Neural cell (in vitro differentiated cells): ENCODE data around the gene P2RX4. TPM values are rescaled to one million over a fixed set of nuclear protein-coding genes. Genes with fewer than 3 reads are reported as not detected.
"Not testable (repeated sequence)": the region's sequence is repeated elsewhere in the genome, so short reads cannot be mapped to it uniquely, and the experiment has no call there.

Experiments
- H2AFZ ChIP-seq: fragments of 200-600, 300-800 bp; sonication (generic), shearing (Covaris generic); 2 replicates; pipeline ENCODE4 v1.6.0; 2014; ENCODE audit warnings: low read depth, mild to moderate bottlenecking, antibody characterized with exemption, low read length, moderate library complexity
- H3F3A ChIP-seq: fragments of 200-600 bp; shearing (Covaris generic); 2 replicates; pipeline ENCODE4 v1.6.1; 2016; ENCODE audit warnings: mild to moderate bottlenecking, moderate library complexity, mixed read lengths, antibody characterized with exemption, low read length; ENCODE audit not compliant: insufficient read depth, poor library complexity, severe bottlenecking
- H3K27ac ChIP-seq: fragments of 200-600, 300-800 bp; sonication (generic), shearing (Covaris generic); 2 replicates; pipeline ENCODE4 v1.5.1; 2014; ENCODE audit warnings: mild to moderate bottlenecking, low read length, moderate library complexity
- H3K27me3 ChIP-seq: fragments of 300-800, 200-600 bp; sonication (generic), shearing (Covaris generic); 2 replicates; pipeline ENCODE4 v1.6.0; 2014; ENCODE audit warnings: mild to moderate bottlenecking, low read depth, low read length, moderate library complexity; ENCODE audit not compliant: insufficient read depth
- H3K36me3 ChIP-seq: fragments of 300-800, 200-600 bp; sonication (generic), shearing (Covaris generic); 2 replicates; pipeline ENCODE4 v1.5.1; 2014; ENCODE audit warnings: mild to moderate bottlenecking, antibody characterized with exemption, low read length, moderate library complexity; ENCODE audit not compliant: insufficient read depth
- H3K4me2 ChIP-seq: fragments of 300-800, 200-600 bp; sonication (generic), shearing (Covaris generic); 2 replicates; pipeline ENCODE4 v1.6.0; 2014; ENCODE audit warnings: mild to moderate bottlenecking, low read length
- H3K4me3 ChIP-seq: fragments of 300-800, 200-600 bp; sonication (generic), shearing (Covaris generic); 2 replicates; pipeline ENCODE4 v1.5.1; 2014; ENCODE audit warnings: mild to moderate bottlenecking, low read length, moderate library complexity
- H3K79me2 ChIP-seq: fragments of 200-600 bp; shearing (Covaris generic); replicated peaks from 2 replicates; pipeline ENCODE4 v1.6.0; 2014; ENCODE audit warnings: mild to moderate bottlenecking, low read length, moderate library complexity; ENCODE audit not compliant: insufficient read depth
- H3K9ac ChIP-seq: fragments of 300-800, 200-600 bp; sonication (generic), shearing (Covaris generic); 2 replicates; pipeline ENCODE4 v1.6.1; 2016; ENCODE audit warnings: mild to moderate bottlenecking, low read length, mixed read lengths
- H3K9me2 ChIP-seq: fragments of 200-600 bp; shearing (Covaris generic); 2 replicates; pipeline ENCODE4 v1.6.1; 2016; ENCODE audit warnings: mild to moderate bottlenecking, low read length, mixed read lengths; ENCODE audit not compliant: insufficient read depth
- H3K9me3 ChIP-seq: fragments of 200-600, 300-800 bp; sonication (generic), shearing (Covaris generic); 2 replicates; pipeline ENCODE4 v1.6.1; 2016; ENCODE audit warnings: mild to moderate bottlenecking, mixed run types, low read length, moderate library complexity, mixed read lengths
- H4K20me1 ChIP-seq: fragments of 200-600 bp; shearing (Covaris generic); 2 replicates; pipeline ENCODE4 v1.6.1; 2016; ENCODE audit warnings: mild to moderate bottlenecking, mixed run types; ENCODE audit not compliant: insufficient read depth
- CTCF ChIP-seq: fragments of 450-650 bp; IDR thresholded peaks from 2 replicates; pipeline ENCODE4 v1.5.1; 2014; ENCODE audit warnings: antibody characterized with exemption, mild to moderate bottlenecking, moderate library complexity; ENCODE audit not compliant: poor library complexity, severe bottlenecking
- EP300 ChIP-seq: fragments of 450-650 bp; conservative IDR thresholded peaks from 2 replicates; pipeline ENCODE4 v1.6.1; 2014; ENCODE audit warnings: antibody characterized with exemption, mild to moderate bottlenecking, moderate library complexity; ENCODE audit not compliant: poor library complexity, severe bottlenecking
- EZH2 ChIP-seq: fragments of 200-600, 300-800 bp; shearing (Covaris generic), sonication (generic); IDR thresholded peaks from 2 replicates; pipeline ENCODE4 v1.6.1; 2014; ENCODE audit warnings: antibody characterized with exemption, low read length, borderline replicate concordance, mild to moderate bottlenecking; ENCODE audit not compliant: insufficient read depth, poor library complexity, severe bottlenecking
- MXI1 ChIP-seq: fragments of 450-650 bp; conservative IDR thresholded peaks from 2 replicates; pipeline ENCODE4 v1.6.1; 2014; ENCODE audit warnings: antibody characterized with exemption, mild to moderate bottlenecking; ENCODE audit not compliant: poor library complexity, severe bottlenecking
- POLR2AphosphoS5 ChIP-seq: IDR thresholded peaks from 2 replicates; pipeline ENCODE4 v1.6.1; 2012
- RAD21 ChIP-seq: fragments of 450-650 bp; conservative IDR thresholded peaks from 2 replicates; pipeline ENCODE4 v1.6.1; 2014; ENCODE audit warnings: antibody characterized with exemption, mild to moderate bottlenecking, moderate library complexity
- REST ChIP-seq: IDR thresholded peaks from 2 replicates; pipeline ENCODE4 v1.6.1; 2012; ENCODE audit warnings: borderline replicate concordance
- SMC3 ChIP-seq: fragments of 450-650 bp; conservative IDR thresholded peaks from 2 replicates; pipeline ENCODE4 v1.6.1; 2014; ENCODE audit warnings: antibody characterized with exemption, mild to moderate bottlenecking, moderate library complexity; ENCODE audit not compliant: poor library complexity
- TAF1 ChIP-seq: IDR thresholded peaks from 2 replicates; pipeline ENCODE4 v1.6.1; 2012; ENCODE audit warnings: low read depth
- polyA plus RNA-seq: library from polyadenylated mRNA; depleted of rRNA; stranded (reverse); fragments of >200 nt; gene quantifications from 2 replicates; pipeline ENCODE4 v1.2.3, GENCODE V29; 2014

P2RX4 gene
- polyA plus RNA-seq, 1 donor from 2014 or later, result 5.8 TPM

GRCh38 chr12:121279071-121279375 lies 69.1 kb downstream of the P2RX4 start:
- H3K9ac ChIP-seq, result no peak overlapping the region
- H4K20me1 ChIP-seq, result no peaks in the 10 kb centered on the region
- H3F3A ChIP-seq, result no peaks in the 10 kb centered on the region
- no peak overlapping the region for H3K4me2 ChIP-seq
- no peak overlapping the region for H2AFZ ChIP-seq
- H3K36me3 ChIP-seq, result no peaks in the 10 kb centered on the region
- no peaks in the 10 kb centered on the region for H3K9me2 ChIP-seq
- H3K9me3 ChIP-seq, result no peaks in the 10 kb centered on the region
- no peaks in the 10 kb centered on the region for H3K27me3 ChIP-seq
- H3K27ac ChIP-seq, result no peak overlapping the region
- TF ChIP-seq TAF1, result no peak
- no peak for TF ChIP-seq REST
- TF ChIP-seq EZH2, result no peak
- no peak for TF ChIP-seq CTCF
- no peak for TF ChIP-seq POLR2AphosphoS5
- TF ChIP-seq EP300, result no peak
- no peak for TF ChIP-seq MXI1
- no peak for TF ChIP-seq SMC3
- no peak for TF ChIP-seq RAD21
- H3K4me3 ChIP-seq, result no peak overlapping the region
- H3K79me2 ChIP-seq, result no peaks in the 10 kb centered on the region

- H3K36me3 ChIP-seq, result no peaks in the 10 kb centered on the region
- H3K4me2 ChIP-seq, result no peak overlapping the region
- H3K9me2 ChIP-seq, result no peaks in the 10 kb centered on the region
- no peak overlapping the region for H3K4me3 ChIP-seq
- no peak overlapping the region for H3K9ac ChIP-seq
- no peaks in the 10 kb centered on the region for H3F3A ChIP-seq
- H3K9me3 ChIP-seq, result no peaks in the 10 kb centered on the region
- no peak overlapping the region for H3K27ac ChIP-seq
- no peaks in the 10 kb centered on the region for H3K27me3 ChIP-seq
- H3K79me2 ChIP-seq, result no peaks in the 10 kb centered on the region
- H4K20me1 ChIP-seq, result no peaks in the 10 kb centered on the region
- TF ChIP-seq EP300, result no peak
- no peak for TF ChIP-seq POLR2AphosphoS5
- no peak for TF ChIP-seq MXI1
- no peak for TF ChIP-seq RAD21
- no peak for TF ChIP-seq CTCF
- no peak for TF ChIP-seq SMC3
- no peak for TF ChIP-seq EZH2
- no peak for TF ChIP-seq TAF1
- no peak for TF ChIP-seq REST
- H2AFZ ChIP-seq, result no peak overlapping the region
Measured at GRCh38 chr12:121279507-121279915, 69.6 kb downstream of the P2RX4 start.

GRCh38 chr12:121280531-121280930 lies 70.6 kb downstream of the P2RX4 start:
- H3K4me2 ChIP-seq, H3K9ac ChIP-seq, H3F3A ChIP-seq, H3K79me2 ChIP-seq, H3K9me2 ChIP-seq, H4K20me1 ChIP-seq, H3K27ac ChIP-seq, H3K4me3 ChIP-seq, H3K9me3 ChIP-seq, H3K36me3 ChIP-seq, H3K27me3 ChIP-seq, H2AFZ ChIP-seq: not testable (repeated sequence)
